Measurements from ENCODE around the gene ASB5. TPM values are rescaled to one million over a fixed set of nuclear protein-coding genes. Genes with fewer than 3 reads are reported as not detected.

The ASB5 gene
- total and polyA plus RNA-seq, 9 of the 15 experiments (the other 6 are each of a cell fraction or from before 2014, with no cell fraction given), result not detected

GRCh38 chr4:176271749-176272148 is 2.7 kb upstream of the ASB5 start:
- no peaks in the 10 kb centered on the region for H3K9me3 ChIP-seq (replicated peaks; ENCODE audit: control insufficient read depth, insufficient read depth, low read depth, low read length)
- no peaks in the 10 kb centered on the region for H3K4me1 ChIP-seq (replicated peaks in 1 of 2; ENCODE audit: control insufficient read depth in 2 of 2, insufficient read depth in 2 of 2, low read length in 2 of 2)
- H3K27ac ChIP-seq (ENCODE audit: extremely low read depth, low read depth, low read length), result no peak overlapping the region
- intact Hi-C loops (cut with micrococcal nuclease) (no loop called here), in situ Hi-C loops (cut with MboI) (no loop called here)
- H4K20me1 ChIP-seq (replicated peaks; ENCODE audit: control insufficient read depth, insufficient read depth, low read length), result no peaks in the 10 kb centered on the region
- no peak overlapping the region for H3K4me2 ChIP-seq (ENCODE audit: insufficient read depth, low read length)
- 38% methylated on average over 3 of the region's 3 CpGs for WGBS (ENCODE audit: insufficient coverage, low coverage, missing lambda C conversion rate)
- ChIA-PET CTCF (ENCODE audit: low intra/inter-chr PET ratio) (no interaction called here), POLR2A (no interaction called here)
- H2AFZ ChIP-seq (ENCODE audit: low read depth, low read length), result no peak overlapping the region
- DNase-seq (ENCODE audit: extremely low read depth in 1 of 4, low spot score in 3 of 4) (no peak), ATAC-seq (no peak), FAIRE-seq (no peak)
- no peaks in the 10 kb centered on the region for H3K27me3 ChIP-seq (ENCODE audit: control insufficient read depth in 2 of 2, insufficient read depth in 2 of 2, low read length in 2 of 2)
- no peaks in the 10 kb centered on the region for H3K36me3 ChIP-seq (ENCODE audit: control insufficient read depth, insufficient read depth, low read length)
- no peak overlapping the region for H3K9ac ChIP-seq (ENCODE audit: insufficient read depth in 1 of 2, low read depth in 2 of 2, low read length in 2 of 2)
- H3K79me2 ChIP-seq (ENCODE audit: control insufficient read depth, insufficient read depth, low read length), result no peaks in the 10 kb centered on the region
- no TSS peak for BruUV-seq (replicated peaks)
- H3K4me3 ChIP-seq, result no peak overlapping the region
- no peaks in the 10 kb centered on the region for H3K9me1 ChIP-seq (ENCODE audit: control insufficient read depth, insufficient read depth, low read length)
- TF ChIP-seq, protein P1, sequence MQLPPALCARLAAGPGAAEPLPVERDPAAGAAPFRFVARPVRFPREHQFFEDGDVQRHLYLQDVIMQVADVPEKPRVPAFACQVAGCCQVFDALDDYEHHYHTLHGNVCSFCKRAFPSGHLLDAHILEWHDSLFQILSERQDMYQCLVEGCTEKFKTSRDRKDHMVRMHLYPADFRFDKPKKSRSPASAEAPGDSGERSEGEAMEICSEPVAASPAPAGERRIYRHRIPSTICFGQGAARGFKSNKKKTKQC (CRISPR knock-in tag; IDR thresholded peaks at IDR 0.05), result no peak
- TF ChIP-seq KDM1A (IDR thresholded peaks at IDR 0.05) (peak; percentile 35 to 60; a peak in 3 of 4 replicates), ESRRA (IDR thresholded peaks at IDR 0.05; ENCODE audit: borderline replicate concordance, low read depth) (no peak)
- TF ChIP-seq, protein P2, sequence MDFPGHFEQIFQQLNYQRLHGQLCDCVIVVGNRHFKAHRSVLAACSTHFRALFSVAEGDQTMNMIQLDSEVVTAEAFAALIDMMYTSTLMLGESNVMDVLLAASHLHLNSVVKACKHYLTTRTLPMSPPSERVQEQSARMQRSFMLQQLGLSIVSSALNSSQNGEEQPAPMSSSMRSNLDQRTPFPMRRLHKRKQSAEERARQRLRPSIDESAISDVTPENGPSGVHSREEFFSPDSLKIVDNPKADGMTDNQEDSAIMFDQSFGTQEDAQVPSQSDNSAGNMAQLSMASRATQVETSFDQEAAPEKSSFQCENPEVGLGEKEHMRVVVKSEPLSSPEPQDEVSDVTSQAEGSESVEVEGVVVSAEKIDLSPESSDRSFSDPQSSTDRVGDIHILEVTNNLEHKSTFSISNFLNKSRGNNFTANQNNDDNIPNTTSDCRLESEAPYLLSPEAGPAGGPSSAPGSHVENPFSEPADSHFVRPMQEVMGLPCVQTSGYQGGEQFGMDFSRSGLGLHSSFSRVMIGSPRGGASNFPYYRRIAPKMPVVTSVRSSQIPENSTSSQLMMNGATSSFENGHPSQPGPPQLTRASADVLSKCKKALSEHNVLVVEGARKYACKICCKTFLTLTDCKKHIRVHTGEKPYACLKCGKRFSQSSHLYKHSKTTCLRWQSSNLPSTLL (IDR thresholded peaks at IDR 0.05), result no peak
